GM18870 (cell line): Measurements from ENCODE around the gene STAT4.
A peak's percentile ranks its signal among the peaks of the same experiment; 100 is the strongest.

Experiments used
- ATAC-seq: cut with Tn5 transposase; IDR thresholded peaks from one replicate; pipeline ENCODE4 v1.9.1; 2021; ENCODE audit warnings: moderate library complexity; ENCODE audit not compliant: unreplicated experiment

STAT4 gene

GRCh38 chr2:191050640-191050987 lies 100.2 kb downstream of the STAT4 start:
- no peak for ATAC-seq

GRCh38 chr2:191049728-191050639 lies 100.8 kb downstream of the STAT4 start:
- peak; percentile 83 for ATAC-seq

- no peak for ATAC-seq
These were observed 102.7 kb downstream of the STAT4 start for GRCh38 chr2:191048073-191048472.

GRCh38 chr2:191045141-191045540 lies 105.7 kb downstream of the STAT4 start:
- no peak for ATAC-seq

- ATAC-seq, result no peak
These were observed 107.4 kb downstream of the STAT4 start for GRCh38 chr2:191043438-191043837.

- no peak for ATAC-seq
These were observed 109.2 kb downstream of the STAT4 start for GRCh38 chr2:191041418-191042161.

- no peak for ATAC-seq
These were observed 111.2 kb downstream of the STAT4 start for GRCh38 chr2:191039616-191040015.

- no peak for ATAC-seq
These were observed 112.1 kb downstream of the STAT4 start for GRCh38 chr2:191038741-191039140.

- no peak for ATAC-seq
These were observed 112.5 kb downstream of the STAT4 start for GRCh38 chr2:191038241-191038725.

GRCh38 chr2:191037351-191037750 lies 113.4 kb downstream of the STAT4 start:
- ATAC-seq, result no peak

GRCh38 chr2:191036363-191036762 lies 114.4 kb downstream of the STAT4 start:
- ATAC-seq, result no peak

GRCh38 chr2:191032588-191033429 lies 118.0 kb downstream of the STAT4 start:
- no peak for ATAC-seq

- ATAC-seq, result no peak
These were observed 119.5 kb downstream of the STAT4 start for GRCh38 chr2:191031256-191031655.

GRCh38 chr2:191030521-191031154 lies 120.2 kb downstream of the STAT4 start:
- peak; percentile 94 for ATAC-seq

- ATAC-seq, result no peak
These were observed 121.4 kb downstream of the STAT4 start for GRCh38 chr2:191029280-191029950.

- no peak for ATAC-seq
These were observed 124.4 kb downstream of the STAT4 start for GRCh38 chr2:191026377-191026776.

- ATAC-seq, result no peak
These were observed 125.7 kb downstream of the STAT4 start for GRCh38 chr2:191025135-191025534.

- ATAC-seq, result no peak
These were observed 127.5 kb downstream of the STAT4 start for GRCh38 chr2:191023235-191023679.

GRCh38 chr2:191020742-191021381 lies 129.9 kb downstream of the STAT4 start:
- peak; percentile 14 for ATAC-seq
